ENCODE measurements around the gene RBM42.

Gene RBM42

DNA sequence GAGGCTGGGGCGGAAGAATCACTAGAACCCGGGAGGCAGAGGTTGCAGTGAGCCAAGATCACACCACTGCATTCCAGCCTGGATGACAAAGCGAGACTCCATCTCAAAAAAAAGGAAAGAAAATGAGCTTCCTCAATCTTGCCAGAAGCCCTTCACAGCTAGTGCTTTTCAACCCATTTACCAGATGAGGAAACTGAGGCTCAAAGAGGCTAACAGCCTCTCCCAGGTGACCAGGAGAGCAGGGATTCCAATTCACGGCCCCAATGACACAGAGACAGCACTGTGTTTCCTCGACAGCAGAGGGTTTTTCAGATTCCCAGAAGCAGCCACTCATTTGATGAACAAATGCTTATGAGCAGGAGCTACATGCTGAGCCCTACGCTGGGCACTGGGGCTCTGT lies 40.7 kb downstream of the RBM42 start:
- peaks cover 4 to 36% (median 10%) of the 10 kb centered on the region in 5 experiments for H3K27me3 ChIP-seq (replicated peaks in 2 of 5; ENCODE audit: control insufficient read depth in 4 of 5, insufficient read depth in 5 of 5, low read length in 4 of 5)
- peaks cover 0 to 4% (median 3%) of the 10 kb centered on the region in 4 experiments for H3K4me1 ChIP-seq (ENCODE audit: control extremely low read depth in 1 of 4, control insufficient read depth in 4 of 4, insufficient read depth in 4 of 4, low read length in 3 of 4)
- H3K4me3 ChIP-seq (ENCODE audit: control insufficient read depth in 1 of 7, extremely low read depth in 1 of 7, insufficient read depth in 4 of 7, low read depth in 2 of 7, low read length in 6 of 7), result no peak overlapping the region
- ChIA-PET POLR2A (interaction anchor here (0.9 kb wide), 1 partner anchor 21 kb away, joined by 3 read pairs; the partner anchor contains the start of gene COX6B1), CTCF (interaction anchor here (1.4 kb wide), 1 partner anchor 23 kb away, joined by 4 read pairs; no protein-coding TSS in a partner anchor)
- no peaks in the 10 kb centered on the region for H3K9me3 ChIP-seq (ENCODE audit: control extremely low read depth in 1 of 5, control insufficient read depth in 4 of 5, insufficient read depth in 2 of 5, low read depth in 1 of 5, low read length in 4 of 5)
- peaks cover 0 to 8% (median 1%) of the 10 kb centered on the region in 4 experiments for H3K36me3 ChIP-seq (ENCODE audit: control insufficient read depth in 4 of 4, insufficient read depth in 4 of 4, low read length in 3 of 4)
- WGBS (ENCODE audit: insufficient coverage), result 84% methylated on average over 6 of the region's 6 CpGs
- DNase-seq, result no peak
- no peak overlapping the region for H3K27ac ChIP-seq (ENCODE audit: insufficient read depth in 1 of 2, low read depth in 1 of 2, low read length in 2 of 2, poor library complexity in 1 of 2, severe bottlenecking in 2 of 2)

- POLR2A ChIA-PET, result no interaction called here
Measured at GRCh38 chr19:35669974-35670373, 41.1 kb downstream of the RBM42 start.

GRCh38 chr19:35670686-35671085 lies 41.9 kb downstream of the RBM42 start:
- CTCF ChIA-PET, result interaction anchor here (0.6 to 1.0 kb wide), 2 partner anchors 10 to 59 kb away, joined by 3 read pairs; no protein-coding TSS in a partner anchor

More at GRCh38 chr19:35669974-35670373, 41.1 kb downstream of the RBM42 start:
- DNase-seq, result no peak
- no peak overlapping the region for H3K4me3 ChIP-seq (ENCODE audit: control insufficient read depth in 1 of 7, extremely low read depth in 1 of 7, insufficient read depth in 4 of 7, low read depth in 2 of 7, low read length in 6 of 7)
- peaks cover 0 to 7% (median under 1%) of the 10 kb centered on the region in 4 experiments for H3K36me3 ChIP-seq (ENCODE audit: control insufficient read depth in 4 of 4, insufficient read depth in 4 of 4, low read length in 3 of 4)
- H3K27ac ChIP-seq (ENCODE audit: insufficient read depth in 1 of 2, low read depth in 1 of 2, low read length in 2 of 2, poor library complexity in 1 of 2, severe bottlenecking in 2 of 2), result no peak overlapping the region
- peaks cover 0 to 4% (median 3%) of the 10 kb centered on the region in 4 experiments for H3K4me1 ChIP-seq (ENCODE audit: control extremely low read depth in 1 of 4, control insufficient read depth in 4 of 4, insufficient read depth in 4 of 4, low read length in 3 of 4)
- 75% methylated on average over 4 of the region's 4 CpGs for WGBS (ENCODE audit: insufficient coverage)
- CTCF ChIA-PET, result interaction anchor here (1.4 kb wide), 1 partner anchor 23 kb away, joined by 4 read pairs; no protein-coding TSS in a partner anchor
- H3K27me3 ChIP-seq (replicated peaks in 2 of 5; ENCODE audit: control insufficient read depth in 4 of 5, insufficient read depth in 5 of 5, low read length in 4 of 5), result peaks cover 5 to 39% (median 10%) of the 10 kb centered on the region in 5 experiments
- H3K9me3 ChIP-seq (ENCODE audit: control extremely low read depth in 1 of 5, control insufficient read depth in 4 of 5, insufficient read depth in 2 of 5, low read depth in 1 of 5, low read length in 4 of 5), result no peaks in the 10 kb centered on the region

GRCh38 chr19:35671818-35672217 lies 43.0 kb downstream of the RBM42 start:
- ChIA-PET POLR2A (no interaction called here), CTCF (interaction anchor here (1.2 kb wide), 1 partner anchor 21 kb away, joined by 3 read pairs; no protein-coding TSS in a partner anchor)
- 25% methylated on average over 2 of the region's 3 CpGs for WGBS (ENCODE audit: insufficient coverage)

More at GRCh38 chr19:35670686-35671085, 41.9 kb downstream of the RBM42 start:
- no peak for DNase-seq
- Histone ChIP-seq H3K36me3 (ENCODE audit: control insufficient read depth in 4 of 4, insufficient read depth in 4 of 4, low read length in 3 of 4) (no peaks in the 10 kb centered on the region), H3K9me3 (ENCODE audit: control extremely low read depth in 1 of 5, control insufficient read depth in 4 of 5, insufficient read depth in 2 of 5, low read depth in 1 of 5, low read length in 4 of 5) (no peaks in the 10 kb centered on the region), H3K27ac (ENCODE audit: insufficient read depth in 1 of 2, low read depth in 1 of 2, low read length in 2 of 2, poor library complexity in 1 of 2, severe bottlenecking in 2 of 2) (no peak overlapping the region), H3K27me3 (replicated peaks in 2 of 5; ENCODE audit: control insufficient read depth in 4 of 5, insufficient read depth in 5 of 5, low read length in 4 of 5) (peaks cover 6 to 39% (median 12%) of the 10 kb centered on the region in 5 experiments), H3K4me3 (ENCODE audit: control insufficient read depth in 1 of 7, extremely low read depth in 1 of 7, insufficient read depth in 4 of 7, low read depth in 2 of 7, low read length in 6 of 7) (no peak overlapping the region), H3K4me1 (ENCODE audit: control extremely low read depth in 1 of 4, control insufficient read depth in 4 of 4, insufficient read depth in 4 of 4, low read length in 3 of 4) (peaks cover 0 to 4% (median 3%) of the 10 kb centered on the region in 4 experiments)
- POLR2A ChIA-PET, result interaction anchor here (0.5 kb wide), 1 partner anchor 674 kb away, joined by 3 read pairs; no protein-coding TSS in a partner anchor
- WGBS (ENCODE audit: insufficient coverage), result 100% methylated on average over 1 of the region's 1 CpG

DNA sequence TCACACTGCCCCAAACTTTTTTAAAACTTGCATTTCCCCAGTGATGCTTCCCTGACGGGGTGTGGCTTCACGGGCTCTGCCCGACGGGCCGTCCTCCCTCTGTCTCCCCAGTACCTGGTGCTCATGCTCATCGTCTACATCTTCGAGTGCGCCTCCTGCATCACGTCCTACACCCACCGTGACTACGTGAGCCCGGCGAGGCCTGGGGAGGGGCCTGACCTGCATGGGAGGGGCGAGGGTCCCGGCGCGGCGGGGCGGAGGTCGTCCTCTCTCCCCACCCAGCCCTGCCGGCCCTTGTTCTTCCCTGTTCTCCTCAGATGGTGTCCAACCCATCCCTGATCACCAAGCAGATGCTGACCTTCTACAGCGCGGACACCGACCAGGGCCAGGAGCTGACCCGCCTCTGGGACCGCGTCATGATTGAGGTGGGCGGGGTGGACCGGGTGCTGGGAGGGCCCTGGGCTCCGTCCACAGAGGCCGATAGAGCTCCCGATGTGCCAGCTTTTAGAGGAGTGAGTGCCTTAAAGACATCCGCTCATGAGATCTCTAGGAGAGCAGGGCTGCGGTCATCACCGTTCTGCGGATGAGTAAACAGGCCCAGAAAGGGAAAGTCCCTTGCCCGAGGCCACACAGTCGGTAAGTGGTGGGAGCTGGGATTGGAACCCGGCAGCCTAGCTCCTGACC lies 44.4 kb downstream of the RBM42 start:
- Histone ChIP-seq H3K4me1 (ENCODE audit: control extremely low read depth in 1 of 4, control insufficient read depth in 4 of 4, insufficient read depth in 4 of 4, low read length in 3 of 4) (peaks cover 0 to 4% (median 3%) of the 10 kb centered on the region in 4 experiments), H3K27me3 (replicated peaks in 2 of 5; ENCODE audit: control insufficient read depth in 4 of 5, insufficient read depth in 5 of 5, low read length in 4 of 5) (peaks cover 6 to 39% (median 14%) of the 10 kb centered on the region in 5 experiments), H3K9me3 (ENCODE audit: control extremely low read depth in 1 of 5, control insufficient read depth in 4 of 5, insufficient read depth in 2 of 5, low read depth in 1 of 5, low read length in 4 of 5) (no peaks in the 10 kb centered on the region), H3K27ac (ENCODE audit: insufficient read depth in 1 of 2, low read depth in 1 of 2, low read length in 2 of 2, poor library complexity in 1 of 2, severe bottlenecking in 2 of 2) (no peak overlapping the region), H3K4me3 (ENCODE audit: control insufficient read depth in 1 of 7, extremely low read depth in 1 of 7, insufficient read depth in 4 of 7, low read depth in 2 of 7, low read length in 6 of 7) (peak overlapping the region; percentile 0 to 71 (median 38)), H3K36me3 (ENCODE audit: control insufficient read depth in 4 of 4, insufficient read depth in 4 of 4, low read length in 3 of 4) (no peaks in the 10 kb centered on the region)
- WGBS (ENCODE audit: insufficient coverage), result 2% methylated on average over 33 of the region's 39 CpGs
- ChIA-PET POLR2A (interaction anchor here (0.6 kb wide), 1 partner anchor 19 kb away, joined by 3 read pairs; no protein-coding TSS in a partner anchor), CTCF (interaction anchor here (1.1 to 1.3 kb wide), 3 partner anchors 9 to 163 kb away, joined by 3 to 4 read pairs (median 3); no protein-coding TSS in a partner anchor)
- peak in 2 of 3 donors; percentile 56 to 59 for DNase-seq

More at GRCh38 chr19:35671818-35672217, 43.0 kb downstream of the RBM42 start:
- H3K27ac ChIP-seq (ENCODE audit: insufficient read depth in 1 of 2, low read depth in 1 of 2, low read length in 2 of 2, poor library complexity in 1 of 2, severe bottlenecking in 2 of 2), result no peak overlapping the region
- no peak overlapping the region for H3K4me3 ChIP-seq (ENCODE audit: control insufficient read depth in 1 of 7, extremely low read depth in 1 of 7, insufficient read depth in 4 of 7, low read depth in 2 of 7, low read length in 6 of 7)
- H3K4me1 ChIP-seq (ENCODE audit: control extremely low read depth in 1 of 4, control insufficient read depth in 4 of 4, insufficient read depth in 4 of 4, low read length in 3 of 4), result peaks cover 0 to 4% (median 3%) of the 10 kb centered on the region in 4 experiments
- H3K9me3 ChIP-seq (ENCODE audit: control extremely low read depth in 1 of 5, control insufficient read depth in 4 of 5, insufficient read depth in 2 of 5, low read depth in 1 of 5, low read length in 4 of 5), result no peaks in the 10 kb centered on the region
- DNase-seq, result peak; percentile 68 to 92 (median 85)
- H3K27me3 ChIP-seq (replicated peaks in 2 of 5; ENCODE audit: control insufficient read depth in 4 of 5, insufficient read depth in 5 of 5, low read length in 4 of 5), result peaks cover 6 to 39% (median 12%) of the 10 kb centered on the region in 5 experiments
- no peaks in the 10 kb centered on the region for H3K36me3 ChIP-seq (ENCODE audit: control insufficient read depth in 4 of 4, insufficient read depth in 4 of 4, low read length in 3 of 4)

DNA sequence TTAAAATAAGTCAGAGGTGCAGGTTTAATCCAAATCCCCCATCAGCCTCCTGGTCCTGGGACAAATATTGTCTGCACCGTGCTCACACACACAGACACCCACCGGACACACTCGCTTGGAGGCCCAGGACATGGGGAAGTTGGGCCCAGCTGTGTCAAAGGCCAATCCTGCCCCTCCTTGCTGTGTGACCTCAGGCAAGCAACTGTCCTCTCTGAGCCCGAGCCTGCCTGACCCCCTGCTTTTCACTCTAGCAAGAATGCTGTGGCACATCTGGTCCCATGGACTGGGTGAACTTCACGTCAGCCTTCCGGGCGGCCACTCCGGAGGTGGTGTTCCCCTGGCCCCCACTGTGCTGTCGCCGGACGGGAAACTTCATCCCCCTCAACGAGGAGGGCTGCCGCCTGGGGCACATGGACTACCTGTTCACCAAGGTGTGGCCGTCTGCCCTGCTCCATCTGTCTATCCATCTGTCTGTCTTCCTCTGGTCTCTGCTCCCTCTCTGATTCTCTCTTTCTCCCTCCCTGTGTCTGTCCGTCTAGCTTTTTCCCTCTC lies 46.8 kb downstream of the RBM42 start:
- WGBS (ENCODE audit: insufficient coverage), result 86% methylated on average over 14 of the region's 15 CpGs
- H3K27ac ChIP-seq (ENCODE audit: insufficient read depth in 1 of 2, low read depth in 1 of 2, low read length in 2 of 2, poor library complexity in 1 of 2, severe bottlenecking in 2 of 2), result no peak overlapping the region
- H3K27me3 ChIP-seq (replicated peaks in 2 of 5; ENCODE audit: control insufficient read depth in 4 of 5, insufficient read depth in 5 of 5, low read length in 4 of 5), result peaks cover 6 to 35% (median 14%) of the 10 kb centered on the region in 5 experiments
- H3K9me3 ChIP-seq (ENCODE audit: control extremely low read depth in 1 of 5, control insufficient read depth in 4 of 5, insufficient read depth in 2 of 5, low read depth in 1 of 5, low read length in 4 of 5), result no peaks in the 10 kb centered on the region
- no peak for DNase-seq
- H3K4me1 ChIP-seq (ENCODE audit: control extremely low read depth in 1 of 4, control insufficient read depth in 4 of 4, insufficient read depth in 4 of 4, low read length in 3 of 4), result peaks cover 0 to 4% (median 3%) of the 10 kb centered on the region in 4 experiments
- CTCF ChIA-PET, result no interaction called here
- H3K4me3 ChIP-seq (ENCODE audit: control insufficient read depth in 1 of 7, extremely low read depth in 1 of 7, insufficient read depth in 4 of 7, low read depth in 2 of 7, low read length in 6 of 7), result no peak overlapping the region
- no peaks in the 10 kb centered on the region for H3K36me3 ChIP-seq (ENCODE audit: control insufficient read depth in 4 of 4, insufficient read depth in 4 of 4, low read length in 3 of 4)
- POLR2A ChIA-PET, result interaction anchor here (0.6 kb wide), 1 partner anchor 144 kb away, joined by 3 read pairs; no protein-coding TSS in a partner anchor

Measured in common myeloid progenitor, CD34-positive (primary cell).